CD4-positive, alpha-beta memory T cell (primary cell): ENCODE measurements around the gene UNCX. TPM values are rescaled to one million over a fixed set of nuclear protein-coding genes. Genes with fewer than 3 reads are reported as not detected.

Experiments used
- CTCF ChIA-PET: fragments of 350-600 bp; sonication (Branson Sonifier 250); formaldehyde crosslinking; loops from one replicate; lab custom pipeline; 2021; ENCODE audit warnings: inconsistent platforms; ENCODE audit not compliant: partially characterized antibody; lab: Charles Lee
- POLR2A ChIA-PET: fragments of 350-600 bp; sonication (Branson Sonifier 250); formaldehyde crosslinking; loops from one replicate; lab custom pipeline; 2021; ENCODE audit not compliant: partially characterized antibody; lab: Charles Lee
- DNase-seq, 5 donors: peaks; one replicate each; pipeline versions ENCODE4 v3.0.0 to v3.0.0-alpha.2; 2020 to 2022; ENCODE audit warnings: mixed read lengths in 1 of 5
- H3K27ac ChIP-seq: one replicate; pipeline ENCODE4 v1.7.0; 2013; ENCODE audit warnings: low read depth, low read length
- H3K27me3 ChIP-seq: 2 replicates; pipeline ENCODE4 v1.7.0; 2013; ENCODE audit warnings: mild to moderate bottlenecking, low read length, moderate library complexity; ENCODE audit not compliant: insufficient read depth
- H3K36me3 ChIP-seq: 2 replicates; pipeline ENCODE4 v1.7.0; 2013; ENCODE audit warnings: mild to moderate bottlenecking, low read length, moderate library complexity; ENCODE audit not compliant: insufficient read depth
- H3K4me1 ChIP-seq: 2 replicates; pipeline ENCODE4 v1.7.0; 2013; ENCODE audit warnings: mild to moderate bottlenecking, low read length, moderate library complexity; ENCODE audit not compliant: insufficient read depth
- H3K4me3 ChIP-seq, 2 donors: one replicate each; pipeline ENCODE4 v1.7.0; 2013; ENCODE audit warnings: low read length in 2 of 2, mild to moderate bottlenecking in 1 of 2
- H3K9me3 ChIP-seq, 2 donors: one replicate each; pipeline ENCODE4 v1.7.0; 2013; ENCODE audit warnings: low read length in 2 of 2, control low read depth in 1 of 2; ENCODE audit not compliant: control insufficient read depth in 1 of 2
- H3K27ac Mint-ChIP-seq, 7 donors: one replicate each; pipeline ENCODE4 v1.8.0; 2020 to 2021; ENCODE audit warnings: mixed read lengths in 7 of 7, mild to moderate bottlenecking in 6 of 7, inconsistent platforms in 3 of 7, moderate library complexity in 3 of 7
- H3K27me3 Mint-ChIP-seq, 2 donors: one replicate each; pipeline ENCODE4 v1.8.0; 2020 to 2021; ENCODE audit warnings: mixed read lengths in 2 of 2
- H3K36me3 Mint-ChIP-seq, 2 donors: one replicate each; pipeline ENCODE4 v1.8.0; 2020 to 2021; ENCODE audit warnings: mixed read lengths in 2 of 2, inconsistent platforms in 1 of 2, mild to moderate bottlenecking in 1 of 2
- H3K4me1 Mint-ChIP-seq, 4 donors: one replicate each; pipeline ENCODE4 v1.8.0; 2020 to 2021; ENCODE audit warnings: mixed read lengths in 4 of 4, mild to moderate bottlenecking in 1 of 4
- H3K4me3 Mint-ChIP-seq, 8 donors: one replicate each; pipeline ENCODE4 v1.8.0; 2020 to 2021; ENCODE audit warnings: mixed read lengths in 8 of 8, mild to moderate bottlenecking in 7 of 8, moderate library complexity in 6 of 8, inconsistent platforms in 3 of 8
- H3K9me3 Mint-ChIP-seq, 8 donors: one replicate each; pipeline ENCODE4 v1.8.0; 2020 to 2021; ENCODE audit warnings: mixed read lengths in 8 of 8, mild to moderate bottlenecking in 5 of 8, inconsistent platforms in 3 of 8, moderate library complexity in 1 of 8
- intact Hi-C: fragments of 100-400 bp; cut with micrococcal nuclease; formaldehyde crosslinking; loops from one replicate; pipeline ENCODE4 v1.15.1; 2023
- polyA plus RNA-seq, 2 donors: library from polyadenylated mRNA; unstranded; fragments of 300-500 nt; fragmentation: Illumina TruSeq; gene quantifications; one replicate each; pipeline ENCODE4 v1.2.3, GENCODE V29; 2021
- total RNA-seq, 2 experiments: library from RNA; stranded (reverse); gene quantifications; one replicate each; pipeline ENCODE4 v1.2.3, GENCODE V29; 2021

UNCX gene
- total and polyA plus RNA-seq, 4 experiments from 2014 or later = not detected

GRCh38 chr7:1218541-1219165 is 14.0 kb upstream of the UNCX start:
- H3K9me3 ChIP-seq = no peaks in the 10 kb centered on the region
- H3K9me3 Mint-ChIP-seq = peaks cover 0 to 11% (median 5%) of the 10 kb centered on the region in 8 donors
- H3K4me3 Mint-ChIP-seq = no peak overlapping the region
- H3K36me3 ChIP-seq = no peaks in the 10 kb centered on the region
- no peak for DNase-seq
- no peaks in the 10 kb centered on the region for H3K4me1 Mint-ChIP-seq
- H3K36me3 Mint-ChIP-seq = no peaks in the 10 kb centered on the region
- peaks cover 43 to 44% of the 10 kb centered on the region in 2 donors for H3K27me3 Mint-ChIP-seq
- no peak overlapping the region for H3K27ac ChIP-seq
- ChIA-PET CTCF (no interaction called here), POLR2A (no interaction called here)
- H3K27me3 ChIP-seq = peaks cover 13% of the 10 kb centered on the region
- intact Hi-C loops = no loop called here
- H3K4me3 ChIP-seq = no peak overlapping the region
- no peak overlapping the region for H3K27ac Mint-ChIP-seq
- no peaks in the 10 kb centered on the region for H3K4me1 ChIP-seq

GRCh38 chr7:1219498-1219897 is 13.2 kb upstream of the UNCX start:
- H3K27ac Mint-ChIP-seq = peak overlapping the region in 1 of 7 donors; percentile 60
- CTCF ChIA-PET = no interaction called here
- no peaks in the 10 kb centered on the region for H3K4me1 Mint-ChIP-seq
- H3K27me3 Mint-ChIP-seq = peaks cover 40 to 42% of the 10 kb centered on the region in 2 donors
- Histone ChIP-seq H3K27ac (no peak overlapping the region), H3K9me3 (no peaks in the 10 kb centered on the region), H3K36me3 (no peaks in the 10 kb centered on the region), H3K4me3 (no peak overlapping the region), H3K4me1 (no peaks in the 10 kb centered on the region), H3K27me3 (peaks cover 13% of the 10 kb centered on the region)
- intact Hi-C loops = no loop called here
- DNase-seq = no peak
- peaks cover 0 to 11% (median 5%) of the 10 kb centered on the region in 8 donors for H3K9me3 Mint-ChIP-seq
- H3K36me3 Mint-ChIP-seq = no peaks in the 10 kb centered on the region
- POLR2A ChIA-PET = interaction anchor here (0.7 kb wide), 1 partner anchor 9 kb away, joined by 3 read pairs; no protein-coding TSS in a partner anchor
- no peak overlapping the region for H3K4me3 Mint-ChIP-seq

- no peaks in the 10 kb centered on the region for H3K4me1 ChIP-seq
- H3K27ac ChIP-seq = no peak overlapping the region
- H3K27me3 ChIP-seq = peaks cover 17% of the 10 kb centered on the region
- POLR2A ChIA-PET = interaction anchor here (0.7 kb wide), 1 partner anchor 10 kb away, joined by 3 read pairs; no protein-coding TSS in a partner anchor
- no peak for DNase-seq
- H3K36me3 ChIP-seq = no peaks in the 10 kb centered on the region
- Mint-ChIP-seq H3K4me1 (no peaks in the 10 kb centered on the region), H3K27ac (peak overlapping the region in 1 of 7 donors; percentile 60), H3K36me3 (no peaks in the 10 kb centered on the region), H3K27me3 (peaks cover 39 to 41% of the 10 kb centered on the region in 2 donors), H3K9me3 (peaks cover 0 to 11% (median 5%) of the 10 kb centered on the region in 8 donors), H3K4me3 (no peak overlapping the region)
- no peak overlapping the region for H3K4me3 ChIP-seq
- CTCF ChIA-PET = no interaction called here
- no peaks in the 10 kb centered on the region for H3K9me3 ChIP-seq
- intact Hi-C loops = no loop called here
These were observed 12.5 kb upstream of the UNCX start for GRCh38 chr7:1220000-1220726.

- Mint-ChIP-seq H3K36me3 (no peaks in the 10 kb centered on the region), H3K4me3 (no peak overlapping the region), H3K27ac (no peak overlapping the region), H3K9me3 (peaks cover 0 to 11% (median 5%) of the 10 kb centered on the region in 8 donors), H3K4me1 (peaks cover 0 to 3% (median 0%) of the 10 kb centered on the region in 4 donors), H3K27me3 (peaks cover 41 to 48% of the 10 kb centered on the region in 2 donors)
- ChIA-PET CTCF (interaction anchor here (1.7 kb wide), 1 partner anchor 46 kb away, joined by 4 read pairs; no protein-coding TSS in a partner anchor), POLR2A (no interaction called here)
- Histone ChIP-seq H3K4me3 (no peak overlapping the region), H3K36me3 (no peaks in the 10 kb centered on the region), H3K27me3 (peaks cover 27% of the 10 kb centered on the region), H3K4me1 (no peaks in the 10 kb centered on the region), H3K27ac (no peak overlapping the region), H3K9me3 (no peaks in the 10 kb centered on the region)
- intact Hi-C loops = no loop called here
- no peak for DNase-seq
These were observed 11.5 kb upstream of the UNCX start for GRCh38 chr7:1220977-1221745.

- intact Hi-C loops = no loop called here
- H3K27ac Mint-ChIP-seq = peak overlapping the region in 1 of 7 donors; percentile 52
These were observed 9.3 kb upstream of the UNCX start for GRCh38 chr7:1223196-1223981.

GRCh38 chr7:1224086-1224716 is 8.5 kb upstream of the UNCX start:
- Histone ChIP-seq H3K27ac (no peak overlapping the region), H3K27me3 (peaks cover 53% of the 10 kb centered on the region), H3K36me3 (no peaks in the 10 kb centered on the region), H3K4me1 (no peaks in the 10 kb centered on the region), H3K9me3 (no peaks in the 10 kb centered on the region), H3K4me3 (no peak overlapping the region)
- ChIA-PET CTCF (interaction anchor here (1.1 to 1.5 kb wide), 2 partner anchors 14 to 250 kb away, joined by 3 read pairs; no protein-coding TSS in a partner anchor), POLR2A (no interaction called here)
- Mint-ChIP-seq H3K4me3 (no peak overlapping the region), H3K27ac (peak overlapping the region in 3 of 7 donors; percentile 44 to 75 (median 60)), H3K27me3 (peaks cover 51 to 60% of the 10 kb centered on the region in 2 donors), H3K9me3 (peaks cover 0 to 10% (median 0%) of the 10 kb centered on the region in 8 donors), H3K4me1 (peaks cover 0 to 6% (median 0%) of the 10 kb centered on the region in 4 donors), H3K36me3 (no peaks in the 10 kb centered on the region)
- DNase-seq = no peak
- intact Hi-C loops = no loop called here

More at GRCh38 chr7:1223196-1223981, 9.3 kb upstream of the UNCX start:
- H3K27me3 Mint-ChIP-seq = peaks cover 48 to 57% of the 10 kb centered on the region in 2 donors
- Histone ChIP-seq H3K27me3 (peaks cover 46% of the 10 kb centered on the region), H3K9me3 (no peaks in the 10 kb centered on the region), H3K36me3 (no peaks in the 10 kb centered on the region), H3K4me3 (no peak overlapping the region), H3K27ac (no peak overlapping the region), H3K4me1 (no peaks in the 10 kb centered on the region)
- ChIA-PET POLR2A (no interaction called here), CTCF (interaction anchor here (1.1 to 1.5 kb wide), 2 partner anchors 209 to 251 kb away, joined by 3 read pairs; no protein-coding TSS in a partner anchor)
- H3K4me1 Mint-ChIP-seq = peaks cover 0 to 6% (median 0%) of the 10 kb centered on the region in 4 donors
- no peaks in the 10 kb centered on the region for H3K36me3 Mint-ChIP-seq
- DNase-seq = no peak
- no peak overlapping the region for H3K4me3 Mint-ChIP-seq
- peaks cover 0 to 10% (median 0%) of the 10 kb centered on the region in 8 donors for H3K9me3 Mint-ChIP-seq
